ENCODE results near the gene WAC. TPM values are rescaled to one million over a fixed set of nuclear protein-coding genes. Genes with fewer than 3 reads are reported as not detected.

The WAC gene
- total and polyA plus RNA-seq, 10 of the 15 experiments (the other 5 are each of a cell fraction or from before 2014, with no cell fraction given) = 26.5 to 131 (median 69.4) TPM

DNA sequence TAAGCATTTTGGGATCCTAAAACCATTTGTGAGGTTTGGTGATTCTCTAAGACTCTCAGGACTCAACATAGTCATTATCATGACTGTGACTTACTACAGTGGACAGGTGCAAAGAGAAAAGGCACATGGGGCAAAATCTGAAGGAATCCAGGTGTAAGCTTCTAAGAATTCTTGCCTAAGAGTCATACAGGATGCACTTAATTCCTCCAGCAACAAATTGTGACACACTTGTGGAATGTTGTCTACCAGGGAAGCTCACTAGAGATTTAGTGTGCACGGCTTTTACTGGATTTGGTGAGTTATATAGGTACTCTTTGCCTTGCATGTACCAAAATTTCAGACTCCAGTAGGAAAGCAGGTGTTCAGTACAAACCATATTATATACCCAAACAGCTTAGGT, 47.9 kb downstream of the WAC start:
- ATAC-seq (no peak), DNase-seq (ENCODE audit: low read depth, low spot score) (no peak), FAIRE-seq (no peak)
- SMC1A ChIA-PET (ENCODE audit: uncharacterized antibody, unreplicated experiment) = no interaction called here
- Histone ChIP-seq H3K9ac (ENCODE audit: control insufficient read depth, insufficient read depth, low read length) (no peak overlapping the region), H4K20me1 (ENCODE audit: control insufficient read depth, insufficient read depth) (peaks cover 6% of the 10 kb centered on the region; the same call in 1 of the 2 replicates), H3K4me2 (ENCODE audit: control insufficient read depth, insufficient read depth) (no peak overlapping the region), H2AFZ (ENCODE audit: control insufficient read depth, low read depth, low read length) (no peak overlapping the region), H3K9me3 (replicated peaks; ENCODE audit: control insufficient read depth, insufficient read depth, low read length) (no peaks in the 10 kb centered on the region), H3K4me3 (no peak overlapping the region), H3K4me1 (ENCODE audit: control insufficient read depth, insufficient read depth, low read length) (no peaks in the 10 kb centered on the region), H3K79me2 (ENCODE audit: control insufficient read depth, insufficient read depth, low read length) (peaks cover 54% of the 10 kb centered on the region), H3K36me3 (ENCODE audit: control insufficient read depth in 2 of 2, insufficient read depth in 2 of 2, low read length in 1 of 2) (peaks cover 5 to 23% of the 10 kb centered on the region in 2 experiments), H3K27ac (ENCODE audit: control insufficient read depth, insufficient read depth) (no peak overlapping the region), H3K27me3 (replicated peaks in 1 of 2; ENCODE audit: control insufficient read depth in 2 of 2, insufficient read depth in 2 of 2, low read length in 1 of 2) (no peaks in the 10 kb centered on the region)
- BruUV-seq (replicated peaks) = no TSS peak
- in situ Hi-C loops (cut with MboI) = no loop called here
- intact Hi-C loops (cut with micrococcal nuclease; ENCODE audit: unreplicated experiment) = no loop called here
- CTCF ChIA-PET = no interaction called here
- POLR2A ChIA-PET = interaction anchor here (0.6 to 1.2 kb wide), 3 partner anchors 9 to 41 kb away, joined by 3 to 8 read pairs (median 7); no protein-coding TSS in a partner anchor
- RAD21 ChIA-PET (ENCODE audit: unreplicated experiment) = no interaction called here
- TF ChIP-seq PML (IDR thresholded peaks at IDR 0.05; ENCODE audit: low read length) (no peak), EGR1 (IDR thresholded peaks at IDR 0.05; ENCODE audit: borderline replicate concordance in 1 of 2, low read depth in 2 of 2, low read length in 2 of 2) (no peak)
- WGBS (ENCODE audit: insufficient coverage, insufficient replicate concordance, low lambda C conversion rate, missing lambda C conversion rate) = 96% methylated on average over 1 of the region's 1 CpG

DNA sequence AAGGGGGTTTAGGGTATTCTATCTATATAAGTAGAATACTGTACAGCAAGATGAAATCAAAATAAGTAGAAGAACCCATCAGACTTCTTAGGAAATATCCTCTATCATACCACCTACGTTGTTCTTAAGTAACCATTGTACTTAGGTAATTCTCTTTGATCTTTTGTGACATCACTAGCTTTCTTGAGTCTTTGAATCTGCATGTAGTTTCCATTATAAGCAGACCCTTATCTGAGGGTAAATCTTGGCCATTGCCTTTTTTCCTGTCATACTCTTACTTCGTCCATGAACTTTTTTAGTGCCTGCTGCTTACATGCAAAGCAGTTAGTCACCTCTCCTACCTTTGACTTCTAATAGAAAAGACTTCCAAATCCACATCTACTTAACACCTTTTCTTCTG, 49.0 kb downstream of the WAC start:
- Histone ChIP-seq H3K9ac (ENCODE audit: control insufficient read depth, insufficient read depth, low read length) (no peak overlapping the region), H3K9me3 (replicated peaks; ENCODE audit: control insufficient read depth, insufficient read depth, low read length) (no peaks in the 10 kb centered on the region), H4K20me1 (ENCODE audit: control insufficient read depth, insufficient read depth) (peaks cover 6% of the 10 kb centered on the region; the same call in 1 of the 2 replicates), H3K4me1 (ENCODE audit: control insufficient read depth, insufficient read depth, low read length) (no peaks in the 10 kb centered on the region), H3K4me3 (no peak overlapping the region), H2AFZ (ENCODE audit: control insufficient read depth, low read depth, low read length) (no peak overlapping the region), H3K4me2 (ENCODE audit: control insufficient read depth, insufficient read depth) (no peak overlapping the region), H3K79me2 (ENCODE audit: control insufficient read depth, insufficient read depth, low read length) (peaks cover 46% of the 10 kb centered on the region), H3K36me3 (ENCODE audit: control insufficient read depth in 2 of 2, insufficient read depth in 2 of 2, low read length in 1 of 2) (peaks cover 5 to 27% of the 10 kb centered on the region in 2 experiments), H3K27me3 (replicated peaks in 1 of 2; ENCODE audit: control insufficient read depth in 2 of 2, insufficient read depth in 2 of 2, low read length in 1 of 2) (no peaks in the 10 kb centered on the region), H3K27ac (ENCODE audit: control insufficient read depth, insufficient read depth) (no peak overlapping the region)
- TF ChIP-seq NFXL1 (IDR thresholded peaks at IDR 0.05; ENCODE audit: borderline replicate concordance) (no peak), HSF1 (IDR thresholded peaks at IDR 0.05; ENCODE audit: low read depth, low read length) (no peak), POU2F2 (IDR thresholded peaks at IDR 0.05; ENCODE audit: borderline replicate concordance, low read depth, low read length) (no peak), SKIL (IDR thresholded peaks at IDR 0.05; ENCODE audit: low read depth, poor library complexity, severe bottlenecking) (no peak), TBL1XR1 (IDR thresholded peaks at IDR 0.05; ENCODE audit: low read depth, low read length) (no peak), ZNF622 (IDR thresholded peaks at IDR 0.05) (no peak), MLLT1 (IDR thresholded peaks at IDR 0.05) (no peak), RAD51 (IDR thresholded peaks at IDR 0.05) (no peak), CBFB (IDR thresholded peaks at IDR 0.05; ENCODE audit: low read depth) (no peak), PKNOX1 (IDR thresholded peaks at IDR 0.05) (no peak)
- FAIRE-seq (peak; percentile 52), DNase-seq (ENCODE audit: low read depth, low spot score) (no peak), ATAC-seq (no peak)
- 97% methylated on average over 2 of the region's 2 CpGs for WGBS (ENCODE audit: insufficient coverage, insufficient replicate concordance, low lambda C conversion rate, missing lambda C conversion rate)
- ChIA-PET SMC1A (ENCODE audit: uncharacterized antibody, unreplicated experiment) (no interaction called here), CTCF (no interaction called here), RAD21 (ENCODE audit: unreplicated experiment) (no interaction called here), POLR2A (interaction anchor here (1.2 kb wide), 1 partner anchor 11 kb away, joined by 7 read pairs; no protein-coding TSS in a partner anchor)
- in situ Hi-C loops (cut with MboI) = no loop called here
- intact Hi-C loops (cut with micrococcal nuclease; ENCODE audit: unreplicated experiment) = no loop called here
- no TSS peak for BruUV-seq (replicated peaks)
